OCI-LY1 (cell line): ENCODE data around the gene UBAP2L.

Experiments used
- H2AFZ ChIP-seq: fragments of 200-600 bp; sonication (generic), shearing (Covaris generic); 2 replicates; pipeline ENCODE4 v1.6.0; 2014; ENCODE audit warnings: antibody characterized with exemption, mild to moderate bottlenecking, low read length
- H3F3A ChIP-seq: fragments of 200-600 bp; sonication (generic), shearing (Covaris generic); 2 replicates; pipeline ENCODE4 v1.6.0; 2014; ENCODE audit warnings: mild to moderate bottlenecking, antibody characterized with exemption, low read length, moderate library complexity; ENCODE audit not compliant: insufficient read depth
- H3K27ac ChIP-seq: fragments of 200-600 bp; sonication (generic); 2 replicates; pipeline ENCODE4 v1.5.1; 2014; ENCODE audit warnings: low read length, mixed run types, mild to moderate bottlenecking, low read depth; ENCODE audit not compliant: poor library complexity, severe bottlenecking
- H3K27me3 ChIP-seq: fragments of 200-600 bp; sonication (generic); 2 replicates; pipeline ENCODE4 v1.6.0; 2014; ENCODE audit warnings: antibody characterized with exemption, mild to moderate bottlenecking, low read length, moderate library complexity; ENCODE audit not compliant: insufficient read depth
- H3K36me3 ChIP-seq: fragments of 200-600 bp; sonication (generic); 2 replicates; pipeline ENCODE4 v1.6.1; 2014; ENCODE audit warnings: mild to moderate bottlenecking, antibody characterized with exemption, low read length, moderate library complexity, mixed read lengths; ENCODE audit not compliant: insufficient read depth
- H3K4me1 ChIP-seq: fragments of 200-600 bp; sonication (generic); 2 replicates; pipeline ENCODE4 v1.5.1; 2014; ENCODE audit warnings: mild to moderate bottlenecking, low read length, moderate library complexity; ENCODE audit not compliant: insufficient read depth, severe bottlenecking
- H3K4me2 ChIP-seq: fragments of 200-600 bp; sonication (generic), shearing (Covaris generic); 2 replicates; pipeline ENCODE4 v1.6.1; 2014; ENCODE audit warnings: low read length
- H3K4me3 ChIP-seq: fragments of 200-600 bp; sonication (generic); 2 replicates; pipeline ENCODE4 v1.5.1; 2014; ENCODE audit warnings: low read length, low read depth, mild to moderate bottlenecking, mixed read lengths; ENCODE audit not compliant: poor library complexity, severe bottlenecking
- H3K79me2 ChIP-seq: fragments of 200-600 bp; shearing (Covaris generic); 2 replicates; pipeline ENCODE4 v1.6.1; 2016; ENCODE audit warnings: mixed run types, low read length, mixed read lengths; ENCODE audit not compliant: insufficient read depth
- H3K9ac ChIP-seq: fragments of 200-600 bp; sonication (generic), shearing (Covaris generic); 2 replicates; pipeline ENCODE4 v1.6.1; 2014; ENCODE audit warnings: mild to moderate bottlenecking, low read length, mixed read lengths
- H3K9me2 ChIP-seq: fragments of 200-600 bp; sonication (generic), shearing (Covaris generic); 2 replicates; pipeline ENCODE4 v1.6.1; 2014; ENCODE audit warnings: low read depth, mild to moderate bottlenecking, low read length, mixed read lengths
- H3K9me3 ChIP-seq: fragments of 200-600 bp; shearing (Covaris generic); 2 replicates; pipeline ENCODE4 v1.6.1; 2014; ENCODE audit warnings: low read length, mixed read lengths
- H4K20me1 ChIP-seq: fragments of 200-600 bp; sonication (generic), shearing (Covaris generic); 2 replicates; pipeline ENCODE4 v1.6.0; 2016; ENCODE audit warnings: mild to moderate bottlenecking, low read length; ENCODE audit not compliant: insufficient read depth
- EZH2 ChIP-seq: fragments of 200-600 bp; sonication (generic), shearing (Covaris generic); IDR thresholded peaks from 2 replicates; pipeline ENCODE4 v1.8.0; 2017; ENCODE audit warnings: borderline replicate concordance, mixed run types, mild to moderate bottlenecking, antibody characterized with exemption, low read length, moderate library complexity, mixed read lengths
- TF ChIP-seq, protein P1 (sequence below): fragments of 200-600 bp; sonication (generic), shearing (Covaris generic); IDR thresholded peaks from 2 replicates; pipeline ENCODE4 v1.5.1; 2017; ENCODE audit warnings: mild to moderate bottlenecking, antibody characterized with exemption, low read length, moderate library complexity, mixed read lengths

The UBAP2L gene

DNA sequence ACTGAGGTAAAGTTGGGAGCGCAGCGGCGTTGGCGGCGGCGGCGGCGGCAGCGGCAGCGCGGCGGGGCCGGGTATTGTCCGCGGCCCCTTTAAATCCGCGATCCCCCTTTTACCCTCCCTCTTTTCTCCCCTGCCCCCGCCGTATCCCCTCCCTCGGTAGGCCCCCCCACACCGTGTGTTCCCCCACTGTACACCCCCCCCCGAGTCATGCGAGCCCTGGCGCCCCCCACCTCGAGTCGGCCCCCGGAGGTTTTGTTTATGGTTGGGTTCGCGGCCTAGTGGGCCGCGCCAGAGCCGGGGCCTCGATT lies 169 bp downstream of the UBAP2L start:
- H3K36me3 ChIP-seq = peaks cover 70% of the 10 kb centered on the region
- no peaks in the 10 kb centered on the region for H4K20me1 ChIP-seq
- H2AFZ ChIP-seq = no peak overlapping the region
- H3K4me3 ChIP-seq = peak overlapping the region; percentile 91
- no peaks in the 10 kb centered on the region for H3K9me3 ChIP-seq
- no peaks in the 10 kb centered on the region for H3K27me3 ChIP-seq
- H3F3A ChIP-seq = no peaks in the 10 kb centered on the region
- TF ChIP-seq EZH2 = no peak
- TF ChIP-seq, protein P1, sequence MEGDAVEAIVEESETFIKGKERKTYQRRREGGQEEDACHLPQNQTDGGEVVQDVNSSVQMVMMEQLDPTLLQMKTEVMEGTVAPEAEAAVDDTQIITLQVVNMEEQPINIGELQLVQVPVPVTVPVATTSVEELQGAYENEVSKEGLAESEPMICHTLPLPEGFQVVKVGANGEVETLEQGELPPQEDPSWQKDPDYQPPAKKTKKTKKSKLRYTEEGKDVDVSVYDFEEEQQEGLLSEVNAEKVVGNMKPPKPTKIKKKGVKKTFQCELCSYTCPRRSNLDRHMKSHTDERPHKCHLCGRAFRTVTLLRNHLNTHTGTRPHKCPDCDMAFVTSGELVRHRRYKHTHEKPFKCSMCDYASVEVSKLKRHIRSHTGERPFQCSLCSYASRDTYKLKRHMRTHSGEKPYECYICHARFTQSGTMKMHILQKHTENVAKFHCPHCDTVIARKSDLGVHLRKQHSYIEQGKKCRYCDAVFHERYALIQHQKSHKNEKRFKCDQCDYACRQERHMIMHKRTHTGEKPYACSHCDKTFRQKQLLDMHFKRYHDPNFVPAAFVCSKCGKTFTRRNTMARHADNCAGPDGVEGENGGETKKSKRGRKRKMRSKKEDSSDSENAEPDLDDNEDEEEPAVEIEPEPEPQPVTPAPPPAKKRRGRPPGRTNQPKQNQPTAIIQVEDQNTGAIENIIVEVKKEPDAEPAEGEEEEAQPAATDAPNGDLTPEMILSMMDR = no peak
- peaks cover 78% of the 10 kb centered on the region for H3K79me2 ChIP-seq
- peak overlapping the region; percentile 84 for H3K4me2 ChIP-seq
- H3K9ac ChIP-seq = peak overlapping the region; percentile 84
- H3K27ac ChIP-seq = peak overlapping the region; percentile 44
- H3K9me2 ChIP-seq = no peaks in the 10 kb centered on the region
- peaks cover 46% of the 10 kb centered on the region for H3K4me1 ChIP-seq

DNA sequence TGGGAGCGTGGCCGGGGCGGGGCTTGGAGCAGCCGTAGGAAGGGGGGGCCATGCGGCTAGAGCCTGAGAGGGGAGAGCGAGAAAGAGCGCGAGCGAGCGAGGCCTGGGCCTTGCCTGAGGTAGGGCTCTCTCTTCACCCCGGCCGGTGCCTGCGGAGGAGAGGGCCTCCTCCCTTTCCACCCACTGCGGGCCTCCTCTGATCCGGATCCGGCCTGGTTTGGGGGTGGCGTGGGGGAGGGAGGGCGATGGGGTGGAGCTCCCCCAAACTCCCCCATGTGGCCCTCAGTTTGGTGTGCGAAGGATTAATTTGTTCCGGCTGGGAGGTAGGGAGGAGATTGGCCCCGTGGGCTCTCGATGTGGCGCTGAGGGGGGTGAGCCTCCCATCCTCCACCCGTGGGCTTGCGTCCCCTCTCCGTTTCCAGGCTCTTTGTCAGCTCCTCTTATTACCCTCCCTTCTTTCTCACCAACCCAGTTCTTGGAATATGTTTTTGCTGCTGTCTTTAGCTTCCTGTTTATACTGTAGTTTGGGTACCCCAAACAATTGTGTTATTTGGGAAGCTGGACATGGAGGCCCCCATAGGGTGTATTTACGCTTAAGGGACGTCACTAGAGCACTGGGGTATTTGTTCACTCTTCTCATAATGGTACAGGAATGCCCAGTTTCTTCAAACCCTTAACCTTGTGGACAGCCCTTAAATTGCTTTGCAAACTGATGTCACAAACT lies 685 bp downstream of the UBAP2L start:
- H3F3A ChIP-seq = no peaks in the 10 kb centered on the region
- H3K9ac ChIP-seq = peak overlapping the region; percentile 84
- peaks cover 75% of the 10 kb centered on the region for H3K36me3 ChIP-seq
- peak overlapping the region; percentile 91 for H3K4me3 ChIP-seq
- H3K9me2 ChIP-seq = no peaks in the 10 kb centered on the region
- TF ChIP-seq EZH2 = no peak
- H3K4me1 ChIP-seq = peaks cover 46% of the 10 kb centered on the region
- no peaks in the 10 kb centered on the region for H4K20me1 ChIP-seq
- no peaks in the 10 kb centered on the region for H3K9me3 ChIP-seq
- H2AFZ ChIP-seq = no peak overlapping the region
- peaks cover 82% of the 10 kb centered on the region for H3K79me2 ChIP-seq
- H3K27ac ChIP-seq = peak overlapping the region; percentile 44
- no peaks in the 10 kb centered on the region for H3K27me3 ChIP-seq
- peak overlapping the region; percentile 84 for H3K4me2 ChIP-seq

DNA sequence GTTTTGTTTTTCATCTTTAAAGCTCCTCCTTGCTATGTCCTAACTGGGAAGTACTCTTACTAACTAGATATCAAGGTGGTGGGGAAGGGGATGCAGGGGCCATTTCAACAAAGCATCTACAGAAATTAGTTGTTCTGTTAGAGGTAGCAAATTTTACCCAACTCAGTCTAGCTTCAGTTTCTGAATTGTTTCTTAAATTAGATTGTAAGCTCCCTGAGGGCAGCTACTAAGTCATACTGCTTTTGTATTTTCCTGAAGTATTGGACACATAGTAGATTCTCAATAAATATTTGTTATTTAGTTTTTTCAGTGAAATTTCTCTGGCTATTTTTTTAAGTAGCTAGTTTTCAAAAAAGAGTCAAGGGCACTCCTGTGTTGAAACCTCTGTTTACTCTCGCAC lies 1.8 kb downstream of the UBAP2L start:
- no peaks in the 10 kb centered on the region for H3F3A ChIP-seq
- peak overlapping the region; percentile 84; the same call in 1 of the 2 replicates for H3K9ac ChIP-seq
- TF ChIP-seq, protein P1 = no peak
- no peak for TF ChIP-seq EZH2
- peaks cover 75% of the 10 kb centered on the region for H3K36me3 ChIP-seq
- H3K4me2 ChIP-seq = peak overlapping the region; percentile 84
- no peaks in the 10 kb centered on the region for H4K20me1 ChIP-seq
- no peak overlapping the region for H3K27ac ChIP-seq
- peaks cover 82% of the 10 kb centered on the region for H3K79me2 ChIP-seq
- H3K9me2 ChIP-seq = no peaks in the 10 kb centered on the region
- no peak overlapping the region for H2AFZ ChIP-seq
- peaks cover 46% of the 10 kb centered on the region for H3K4me1 ChIP-seq
- H3K27me3 ChIP-seq = no peaks in the 10 kb centered on the region
- peak overlapping the region; percentile 91 for H3K4me3 ChIP-seq
- no peaks in the 10 kb centered on the region for H3K9me3 ChIP-seq

DNA sequence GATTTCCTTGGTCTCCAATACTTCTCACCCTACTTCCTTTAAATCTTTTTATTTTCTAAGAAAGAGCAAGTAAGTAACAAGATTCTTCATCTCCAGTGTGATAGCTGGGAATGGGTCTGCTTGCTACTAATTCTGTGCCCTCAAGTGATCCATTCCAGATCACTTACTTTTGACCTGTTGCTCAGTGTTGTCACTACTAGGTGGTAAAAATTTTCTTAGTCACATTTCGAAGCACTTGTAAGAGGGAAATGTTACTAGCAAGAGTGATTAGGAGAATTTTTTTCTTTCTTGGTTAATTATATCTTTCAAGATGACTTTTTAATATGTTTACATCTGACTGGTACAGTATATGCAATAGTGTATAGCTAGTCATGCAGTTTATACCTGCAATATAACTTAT lies 2.2 kb downstream of the UBAP2L start:
- no peak overlapping the region for H3K9ac ChIP-seq
- H3K79me2 ChIP-seq = peaks cover 78% of the 10 kb centered on the region
- H3K27ac ChIP-seq = no peak overlapping the region
- no peaks in the 10 kb centered on the region for H3K9me3 ChIP-seq
- H3K4me3 ChIP-seq = peak overlapping the region; percentile 91
- H3K36me3 ChIP-seq = peaks cover 75% of the 10 kb centered on the region
- no peaks in the 10 kb centered on the region for H4K20me1 ChIP-seq
- H3K9me2 ChIP-seq = no peaks in the 10 kb centered on the region
- H3F3A ChIP-seq = no peaks in the 10 kb centered on the region
- TF ChIP-seq, protein P1 = no peak
- TF ChIP-seq EZH2 = no peak
- H3K4me2 ChIP-seq = peak overlapping the region; percentile 84
- no peaks in the 10 kb centered on the region for H3K27me3 ChIP-seq
- no peak overlapping the region for H2AFZ ChIP-seq
- peaks cover 44% of the 10 kb centered on the region for H3K4me1 ChIP-seq
